ENCODE results near the gene NHP2. TPM values are rescaled to one million over a fixed set of nuclear protein-coding genes. Genes with fewer than 3 reads are reported as not detected.

NHP2 gene
- total and polyA plus RNA-seq, 2 experiments from 2014 or later: 435 to 455 TPM

GRCh38 chr5:178152491-178153444, 917 bp downstream of the NHP2 start:
- peaks cover 54% of the 10 kb centered on the region for H3K36me3 Mint-ChIP-seq (ENCODE audit: low read depth)
- H3K27ac ChIP-seq (ENCODE audit: low read depth): 0 out of 2 replicates have a peak overlapping the region, but pooled peaks have one; percentile 27
- H3K4me3 Mint-ChIP-seq: peak overlapping the region; percentile 97
- H3F3A ChIP-seq (replicated peaks; ENCODE audit: low read depth): peaks cover 51% of the 10 kb centered on the region
- H3K4me1 Mint-ChIP-seq: peaks cover 27% of the 10 kb centered on the region
- ATAC-seq: no peak
- H3K36me3 ChIP-seq (ENCODE audit: insufficient read depth): peaks cover 20% of the 10 kb centered on the region
- peak overlapping the region; percentile 72 for H3K4me3 ChIP-seq
- TF ChIP-seq STAT1 (IDR thresholded peaks at IDR 0.05; ENCODE audit: unreplicated experiment) (no peak), POLR2AphosphoS5 (IDR thresholded peaks at IDR 0.05; ENCODE audit: low read depth) (no peak), CREB1 (CRISPR knock-in tag; IDR thresholded peaks at IDR 0.05; ENCODE audit: low read depth) (no peak), ZNF114 (CRISPR knock-in tag; IDR thresholded peaks at IDR 0.05) (no peak), EZH2 (IDR thresholded peaks at IDR 0.05; ENCODE audit: low read depth, unreplicated experiment) (no peak), NANOG (IDR thresholded peaks at IDR 0.05; ENCODE audit: borderline replicate concordance) (no peak), ZNF462 (CRISPR knock-in tag; IDR thresholded peaks at IDR 0.05) (no peak), ZNF331 (CRISPR knock-in tag; IDR thresholded peaks at IDR 0.05; ENCODE audit: low read depth) (no peak), JUNB (IDR thresholded peaks at IDR 0.05; ENCODE audit: unreplicated experiment) (no peak), CTCF (conservative IDR thresholded peaks at IDR 0.05; ENCODE audit: low read depth in 2 of 2) (no peak), ETS1 (IDR thresholded peaks at IDR 0.05) (no peak), REST (IDR thresholded peaks at IDR 0.05; ENCODE audit: unreplicated experiment) (no peak), EZH2phosphoT487 (IDR thresholded peaks at IDR 0.05; ENCODE audit: unreplicated experiment) (no peak)
- H3K4me1 ChIP-seq (ENCODE audit: insufficient read depth): peaks cover 5% of the 10 kb centered on the region; the same call in 1 of the 2 replicates
- no peak for DNase-seq (ENCODE audit: low spot score)
- H3K27me3 ChIP-seq (ENCODE audit: insufficient read depth): no peaks in the 10 kb centered on the region
- peaks cover 16% of the 10 kb centered on the region for H3K27me3 Mint-ChIP-seq (ENCODE audit: insufficient read depth, low read depth, poor library complexity)
- H2AFZ ChIP-seq: no peak overlapping the region
- H3K79me2 ChIP-seq (replicated peaks; ENCODE audit: insufficient read depth): peaks cover 13% of the 10 kb centered on the region
- H3K9me3 Mint-ChIP-seq: no peaks in the 10 kb centered on the region; the same call in 2 of the 3 replicates
- peak overlapping the region; percentile 90 for H3K4me2 ChIP-seq
- H3K27ac Mint-ChIP-seq: peak overlapping the region; percentile 96
- H3K9me2 ChIP-seq (ENCODE audit: insufficient read depth): no peaks in the 10 kb centered on the region
- peaks cover 22% of the 10 kb centered on the region for H4K20me1 ChIP-seq (replicated peaks; ENCODE audit: insufficient read depth)
